HG02870 (cell line): ENCODE data around the gene PIAS4.
"Not testable (repeated sequence)": the region's sequence is repeated elsewhere in the genome, so short reads cannot be mapped to it uniquely, and the experiment has no call there.

ENCODE experiments used
- ATAC-seq: cut with Tn5 transposase; IDR thresholded peaks from one replicate; pipeline ENCODE4 v1.9.1; 2021; ENCODE audit warnings: mild to moderate bottlenecking, moderate library complexity; ENCODE audit not compliant: unreplicated experiment

Gene PIAS4, protein sequence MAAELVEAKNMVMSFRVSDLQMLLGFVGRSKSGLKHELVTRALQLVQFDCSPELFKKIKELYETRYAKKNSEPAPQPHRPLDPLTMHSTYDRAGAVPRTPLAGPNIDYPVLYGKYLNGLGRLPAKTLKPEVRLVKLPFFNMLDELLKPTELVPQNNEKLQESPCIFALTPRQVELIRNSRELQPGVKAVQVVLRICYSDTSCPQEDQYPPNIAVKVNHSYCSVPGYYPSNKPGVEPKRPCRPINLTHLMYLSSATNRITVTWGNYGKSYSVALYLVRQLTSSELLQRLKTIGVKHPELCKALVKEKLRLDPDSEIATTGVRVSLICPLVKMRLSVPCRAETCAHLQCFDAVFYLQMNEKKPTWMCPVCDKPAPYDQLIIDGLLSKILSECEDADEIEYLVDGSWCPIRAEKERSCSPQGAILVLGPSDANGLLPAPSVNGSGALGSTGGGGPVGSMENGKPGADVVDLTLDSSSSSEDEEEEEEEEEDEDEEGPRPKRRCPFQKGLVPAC

DNA sequence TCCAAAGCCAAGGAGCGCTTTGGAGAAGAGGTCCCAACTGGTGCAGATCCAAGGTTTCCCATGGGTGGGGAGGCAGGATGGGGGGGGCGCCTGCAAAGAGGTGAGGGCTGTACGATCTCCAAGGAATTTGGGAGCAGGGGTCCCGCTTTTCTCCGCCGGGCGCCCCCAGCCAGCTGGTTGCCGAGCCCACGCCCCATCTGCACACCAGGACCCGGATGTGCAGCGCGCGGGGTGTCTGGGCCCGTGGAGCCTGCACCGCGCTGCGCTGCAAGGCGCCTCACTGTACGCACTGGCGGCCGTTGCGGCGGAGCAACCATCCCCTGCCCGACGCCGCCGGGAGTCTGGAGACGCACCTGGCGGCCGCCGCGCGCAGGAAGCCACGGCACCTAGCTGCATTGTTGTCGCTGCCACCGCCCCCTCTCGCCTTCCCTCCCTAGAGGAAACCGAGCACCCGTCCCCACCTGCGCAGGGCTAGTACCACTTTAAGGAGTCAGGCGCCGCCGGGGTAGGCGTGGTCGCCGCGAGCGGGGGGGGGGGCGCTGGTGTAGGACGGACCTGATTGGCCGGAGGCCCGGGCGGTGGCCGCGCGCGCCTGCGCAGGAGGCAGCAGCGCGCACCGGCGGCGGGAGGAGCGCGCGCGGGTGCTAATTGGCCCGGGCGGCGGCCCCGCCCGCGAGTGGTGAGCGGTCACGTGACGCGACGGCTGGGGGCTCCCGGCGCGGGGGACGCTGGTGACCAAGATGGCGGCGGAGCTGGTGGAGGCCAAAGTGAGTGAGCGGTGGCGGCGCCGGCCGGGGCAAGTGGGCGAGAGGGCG is at the start of gene PIAS4:
Gene PIAS4, plus strand, starts transcription at position 716 of the 815 bp plus-strand sequence. Its CDS starts 25 bp downstream, at position 741.
- peak; percentile 76 for ATAC-seq

- no peak for ATAC-seq
These were observed 48.4 kb upstream of the PIAS4 start for GRCh38 chr19:3958836-3959765.

GRCh38 chr19:3959766-3960131 is 47.8 kb upstream of the PIAS4 start:
- ATAC-seq = no peak

DNA sequence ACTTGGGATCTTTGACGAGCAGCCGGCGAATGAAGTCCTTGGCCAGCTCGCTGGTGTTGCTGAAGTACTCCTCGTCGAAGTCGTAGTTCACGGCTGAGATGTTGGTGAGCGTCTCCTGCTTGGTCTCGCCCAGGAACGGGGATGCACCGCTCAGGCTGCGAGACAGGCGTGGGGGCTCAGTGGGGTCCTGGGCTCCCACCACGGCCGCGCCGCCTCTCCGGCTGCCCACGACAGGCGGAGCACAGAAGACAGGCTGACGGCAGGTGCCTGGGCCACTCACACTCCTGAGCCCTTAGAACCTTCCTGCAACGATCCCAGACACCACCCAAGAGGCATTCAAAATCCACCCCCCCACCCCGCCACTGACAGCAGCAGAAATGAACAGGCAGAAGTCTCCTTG is 46.5 kb upstream of the PIAS4 start:
- no peak for ATAC-seq

DNA sequence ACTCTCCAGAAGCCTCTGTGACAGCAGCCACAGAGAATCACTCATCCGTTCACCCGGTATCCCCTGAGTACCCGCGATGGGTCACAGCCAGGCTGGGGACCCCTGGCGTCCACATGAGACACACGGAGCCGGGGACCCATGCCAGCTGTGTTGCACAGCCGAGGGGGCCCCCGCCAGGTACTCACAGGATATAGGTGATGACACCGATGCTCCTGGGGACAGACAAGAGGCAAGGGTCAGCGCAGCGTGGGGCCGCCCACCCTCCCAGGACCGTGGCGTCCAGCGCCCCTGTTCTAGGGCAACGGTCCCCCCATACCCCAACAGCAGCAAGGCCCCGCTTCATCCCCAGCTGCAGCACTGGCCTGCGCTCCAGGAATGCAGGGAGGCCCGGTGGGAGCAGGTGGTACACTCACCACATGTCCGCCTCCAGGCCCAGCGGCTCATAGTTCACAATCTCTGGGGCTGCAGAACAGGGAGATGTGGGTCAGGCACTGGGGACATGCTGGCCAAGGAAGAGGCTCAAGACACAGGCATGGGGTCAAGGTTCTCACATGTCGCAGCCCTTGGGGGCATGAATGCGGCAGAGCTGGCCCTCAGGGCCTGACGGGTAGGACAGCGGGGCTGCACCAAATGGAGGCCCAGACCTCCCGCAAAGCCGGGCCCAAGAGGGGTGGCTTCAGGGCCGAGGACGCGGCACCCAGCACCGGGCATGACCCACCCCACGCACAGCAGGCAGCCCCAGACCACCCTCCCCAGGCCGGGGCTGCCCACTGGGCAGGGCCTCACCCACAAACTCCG is 43.9 kb upstream of the PIAS4 start:
- ATAC-seq = no peak

- ATAC-seq = no peak
These were observed 43.0 kb upstream of the PIAS4 start for GRCh38 chr19:3964256-3965194.

- no peak for ATAC-seq
These were observed 41.2 kb upstream of the PIAS4 start for GRCh38 chr19:3966051-3967017.

DNA sequence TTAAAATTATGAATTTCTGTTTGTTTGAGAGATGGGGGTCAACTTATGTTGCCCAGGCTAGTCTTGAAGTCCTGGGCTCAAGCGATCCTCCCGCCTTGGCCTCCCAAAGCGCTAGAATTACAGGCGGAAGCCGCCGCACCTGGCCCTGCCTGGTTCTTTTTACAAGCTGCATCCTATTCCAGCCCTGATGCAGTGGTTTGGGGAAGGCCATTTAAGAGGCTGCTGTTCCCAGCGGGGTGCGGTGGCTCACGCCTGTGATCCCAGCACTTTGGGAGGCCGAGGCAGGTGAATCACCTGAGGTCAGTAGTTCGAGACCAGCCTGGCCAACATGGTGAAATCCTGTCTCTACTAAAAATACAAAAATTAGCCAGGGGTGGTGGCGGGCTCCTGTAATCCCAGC is 39.6 kb upstream of the PIAS4 start:
- not testable (repeated sequence) for ATAC-seq

DNA sequence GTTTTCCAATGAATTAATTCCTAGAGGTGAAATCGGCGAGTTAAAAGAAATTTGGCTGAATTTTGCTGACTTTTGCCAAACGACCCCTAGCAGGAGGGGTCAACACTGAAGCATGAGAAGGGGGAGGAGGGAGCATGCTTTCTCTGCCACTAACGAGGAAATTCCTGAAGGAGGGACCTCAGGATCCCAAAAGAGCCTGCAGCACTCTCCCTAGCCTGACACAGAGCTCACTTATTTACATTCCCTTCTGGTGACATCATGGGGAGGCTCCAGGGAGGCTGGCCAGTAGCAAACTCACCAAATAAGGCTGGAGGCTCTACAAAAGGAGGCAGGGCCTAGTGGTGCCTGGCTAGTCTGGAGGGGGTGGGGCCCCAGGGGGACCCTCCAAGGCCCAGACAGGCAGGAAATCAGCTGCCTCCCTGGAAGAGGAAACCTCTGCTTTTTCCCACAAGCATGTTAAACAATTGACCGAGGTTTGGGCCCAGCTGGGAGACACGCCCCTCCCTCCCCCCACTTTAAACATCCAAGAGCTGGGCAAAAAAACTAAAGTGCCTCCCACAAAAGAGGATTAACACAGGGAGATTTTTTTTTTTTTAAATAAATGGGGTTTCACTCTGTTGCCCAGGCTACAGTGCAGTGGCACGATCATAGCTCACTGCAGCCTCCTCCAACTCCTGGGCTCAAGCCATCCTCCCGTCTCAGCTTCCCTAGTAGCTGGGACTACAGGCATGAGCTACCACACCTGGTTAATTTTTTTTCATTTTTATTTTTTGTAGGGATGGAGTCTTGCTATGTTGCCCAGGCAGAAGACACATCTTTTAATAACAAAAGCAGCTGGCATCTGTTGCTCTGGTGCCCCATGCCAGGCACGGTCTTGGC is 38.7 kb upstream of the PIAS4 start:
- no peak for ATAC-seq

GRCh38 chr19:3969435-3970312 is 37.9 kb upstream of the PIAS4 start:
- no peak for ATAC-seq

GRCh38 chr19:3970313-3970807 is 37.2 kb upstream of the PIAS4 start:
- no peak for ATAC-seq

GRCh38 chr19:3970808-3971598 is 36.5 kb upstream of the PIAS4 start, which contains the start of gene DAPK3:
Gene DAPK3 (minus strand): TSS chr19:3971099. CDS start chr19:3969735, 1,364 bp downstream.
- peak; percentile 92 for ATAC-seq

DNA sequence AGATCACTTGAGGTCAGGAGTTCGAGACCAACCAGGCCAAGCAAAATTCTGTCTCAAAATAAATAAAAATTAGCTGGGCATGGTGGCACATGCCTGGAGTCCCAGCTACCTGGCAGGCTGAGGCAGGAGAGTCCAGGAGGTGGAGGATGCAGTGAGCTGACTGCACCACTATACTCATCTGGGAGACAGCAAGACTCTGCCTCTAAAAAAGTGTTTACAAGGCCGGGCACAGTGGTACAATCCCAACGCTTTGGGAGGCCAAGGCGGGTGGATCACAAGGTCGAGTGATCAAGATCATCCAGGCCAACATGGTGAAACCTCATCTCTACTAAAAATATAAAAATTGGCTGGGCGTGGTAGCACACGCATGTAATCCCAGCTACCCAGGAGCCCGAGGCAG is 32.4 kb upstream of the PIAS4 start:
- ATAC-seq = no peak

GRCh38 chr19:3975637-3976087 is 31.9 kb upstream of the PIAS4 start:
- ATAC-seq = no peak
